IPS-18c (cell line): ENCODE results near the gene AFF1.

Source experiments
- H3K4me3 ChIP-seq: 2 replicates; pipeline ENCODE4 v1.7.0; 2013; ENCODE audit warnings: low read depth, mild to moderate bottlenecking, low read length, moderate library complexity; ENCODE audit not compliant: insufficient read depth
- H3K9me3 ChIP-seq: one replicate; pipeline ENCODE4 v1.6.1; 2013; ENCODE audit warnings: mild to moderate bottlenecking, low read length, moderate library complexity; ENCODE audit not compliant: control insufficient read depth, insufficient read depth

AFF1 gene

GRCh38 chr4:87049508-87049907 lies 114.7 kb downstream of the AFF1 start:
- Histone ChIP-seq H3K4me3 (no peak overlapping the region), H3K9me3 (no peaks in the 10 kb centered on the region)

GRCh38 chr4:87050596-87050995 lies 115.8 kb downstream of the AFF1 start:
- no peaks in the 10 kb centered on the region for H3K9me3 ChIP-seq

DNA sequence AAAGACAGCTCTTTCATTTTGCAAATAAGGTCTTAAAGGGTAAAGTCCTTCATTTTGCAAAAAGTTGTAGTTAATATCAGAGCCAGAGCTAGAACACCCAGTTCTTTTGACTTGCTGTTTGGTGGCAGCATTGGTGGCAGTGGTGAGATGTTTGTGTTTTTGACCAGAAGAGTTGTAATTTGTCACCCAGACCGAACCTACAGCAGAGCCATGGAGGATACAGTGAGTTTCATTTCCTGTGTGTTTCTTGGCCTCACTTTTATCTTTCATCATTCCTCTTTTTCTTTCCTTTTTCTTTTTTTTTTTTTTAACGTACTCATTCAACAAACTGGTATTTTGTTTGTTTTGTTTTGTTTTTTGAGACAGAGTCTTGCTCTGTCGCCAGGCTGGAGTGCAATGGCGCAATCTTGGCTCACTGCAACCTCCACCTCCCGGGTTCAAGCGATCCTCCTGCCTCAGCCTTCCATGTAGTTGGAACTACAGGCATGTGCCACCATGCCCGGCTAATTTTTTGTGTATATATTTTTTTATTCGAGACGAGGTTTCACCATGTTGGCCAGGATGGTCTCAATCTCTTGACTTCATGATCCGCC lies 116.4 kb downstream of the AFF1 start:
- Histone ChIP-seq H3K4me3 (no peak overlapping the region), H3K9me3 (no peaks in the 10 kb centered on the region)

More at GRCh38 chr4:87050596-87050995, 115.8 kb downstream of the AFF1 start:
- no peak overlapping the region for H3K4me3 ChIP-seq

DNA sequence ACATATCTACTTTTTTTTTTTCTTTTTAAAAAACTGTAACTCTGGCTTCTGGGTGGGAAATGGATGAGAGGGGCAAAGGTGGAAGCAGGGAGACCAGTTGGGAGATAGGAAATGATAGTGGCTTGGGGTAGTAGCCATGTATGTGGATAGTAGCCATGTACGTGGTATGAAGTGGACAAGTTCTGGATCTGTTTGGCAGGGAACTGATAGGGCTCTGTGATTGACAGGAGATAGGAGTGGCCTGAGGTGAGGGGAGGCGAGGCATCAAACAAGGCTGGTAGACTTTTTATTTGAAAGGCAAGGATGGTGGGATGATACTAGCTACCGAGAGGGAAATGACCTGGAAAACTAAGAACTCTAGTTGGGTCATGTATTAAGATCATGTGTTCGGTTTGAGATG lies 117.8 kb downstream of the AFF1 start:
- Histone ChIP-seq H3K9me3 (no peaks in the 10 kb centered on the region), H3K4me3 (no peak overlapping the region)

DNA sequence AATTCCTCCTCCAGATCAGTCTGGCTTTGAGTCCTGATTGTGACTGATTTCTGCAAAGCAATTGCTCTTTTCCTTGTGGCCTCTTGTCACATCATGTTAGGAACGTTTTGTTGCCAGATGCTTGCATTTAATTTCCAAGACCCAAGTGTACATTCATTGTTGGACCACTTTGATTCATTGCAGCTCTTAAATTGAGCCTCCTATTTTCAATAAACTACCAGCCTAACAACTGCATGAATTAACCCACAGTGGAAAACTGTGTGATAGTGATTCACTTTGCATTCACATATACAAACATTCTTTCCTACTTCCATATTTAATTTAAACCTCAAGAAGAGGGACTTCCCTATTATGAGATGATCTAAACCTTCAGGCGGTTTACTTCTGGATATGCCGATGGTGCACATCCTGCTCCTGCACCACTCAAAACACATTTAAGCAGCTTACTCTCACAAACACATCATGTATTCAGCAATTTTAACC lies 118.4 kb downstream of the AFF1 start:
- Histone ChIP-seq H3K4me3 (no peak overlapping the region), H3K9me3 (no peaks in the 10 kb centered on the region)

- no peaks in the 10 kb centered on the region for H3K9me3 ChIP-seq
- H3K4me3 ChIP-seq = no peak overlapping the region
Measured at GRCh38 chr4:87053802-87054767, 119.3 kb downstream of the AFF1 start.

DNA sequence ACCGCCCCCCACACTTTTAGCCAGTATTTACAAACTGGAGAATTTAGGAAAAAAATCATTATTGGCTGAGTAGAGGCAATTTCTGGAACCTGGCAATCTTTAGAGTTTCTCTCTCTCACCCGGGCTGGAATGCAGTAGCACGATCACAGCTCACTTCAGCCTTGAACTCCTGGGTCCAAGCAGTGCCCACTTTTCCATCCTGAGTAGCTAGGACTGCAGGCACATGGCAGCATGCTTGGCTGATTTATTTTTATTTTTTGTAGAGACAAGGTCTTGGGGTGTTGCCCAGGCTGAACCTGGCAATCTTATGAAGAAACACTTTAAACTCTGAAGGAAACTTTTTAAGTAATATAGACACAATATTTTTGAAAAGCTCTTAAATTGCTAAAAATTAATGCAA lies 120.1 kb downstream of the AFF1 start:
- no peaks in the 10 kb centered on the region for H3K9me3 ChIP-seq
- H3K4me3 ChIP-seq = no peak overlapping the region

- Histone ChIP-seq H3K9me3 (no peaks in the 10 kb centered on the region), H3K4me3 (no peak overlapping the region)
Measured at GRCh38 chr4:87055311-87055710, 120.5 kb downstream of the AFF1 start.

DNA sequence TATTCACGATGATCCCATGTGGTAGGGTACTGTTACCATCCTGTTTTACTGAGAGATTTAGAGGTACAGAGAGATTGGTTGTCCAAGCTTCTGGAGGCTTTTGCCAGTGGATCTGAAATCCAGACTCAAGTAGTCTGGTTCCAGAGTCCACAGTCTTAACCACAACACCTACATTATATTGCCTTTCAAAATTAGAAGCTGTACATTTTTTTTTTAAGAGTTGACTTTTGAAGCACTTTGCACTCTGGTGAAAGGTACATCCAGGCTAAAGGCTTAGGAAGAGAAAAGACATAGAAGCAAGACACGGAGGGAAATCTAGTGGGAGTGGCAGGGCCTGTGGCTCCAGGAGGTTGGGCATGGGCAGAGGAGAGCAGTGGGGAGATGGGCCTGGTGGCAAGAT lies 122.1 kb downstream of the AFF1 start:
- Histone ChIP-seq H3K9me3 (no peaks in the 10 kb centered on the region), H3K4me3 (no peak overlapping the region)

DNA sequence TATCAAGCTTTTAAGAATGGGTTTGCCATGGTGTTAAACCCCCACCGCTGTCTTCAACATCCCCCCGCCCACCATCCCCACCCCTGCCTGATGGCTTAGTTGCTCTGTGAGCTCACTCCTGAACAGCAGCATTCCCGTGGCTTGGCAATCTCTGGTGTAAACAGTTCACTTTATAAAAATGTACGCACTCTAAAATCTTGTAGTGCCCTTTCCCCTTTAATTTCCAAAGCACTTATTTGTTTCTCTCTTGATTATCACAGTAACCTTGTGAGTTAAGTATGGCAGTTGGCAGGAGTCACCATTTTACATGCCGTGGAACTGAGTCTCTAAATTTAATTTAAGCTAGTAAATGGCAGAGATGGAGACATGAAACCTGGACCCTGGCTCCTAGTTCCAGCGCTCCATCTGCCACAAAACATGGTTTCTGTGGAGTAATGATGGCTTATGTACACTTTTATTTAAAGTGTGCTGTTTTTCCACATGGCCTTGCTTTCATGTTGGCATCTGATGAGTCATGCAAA lies 123.1 kb downstream of the AFF1 start:
- Histone ChIP-seq H3K4me3 (no peak overlapping the region), H3K9me3 (no peaks in the 10 kb centered on the region)

- no peak overlapping the region for H3K4me3 ChIP-seq
- no peaks in the 10 kb centered on the region for H3K9me3 ChIP-seq
Measured at GRCh38 chr4:87058356-87059073, 123.7 kb downstream of the AFF1 start.

DNA sequence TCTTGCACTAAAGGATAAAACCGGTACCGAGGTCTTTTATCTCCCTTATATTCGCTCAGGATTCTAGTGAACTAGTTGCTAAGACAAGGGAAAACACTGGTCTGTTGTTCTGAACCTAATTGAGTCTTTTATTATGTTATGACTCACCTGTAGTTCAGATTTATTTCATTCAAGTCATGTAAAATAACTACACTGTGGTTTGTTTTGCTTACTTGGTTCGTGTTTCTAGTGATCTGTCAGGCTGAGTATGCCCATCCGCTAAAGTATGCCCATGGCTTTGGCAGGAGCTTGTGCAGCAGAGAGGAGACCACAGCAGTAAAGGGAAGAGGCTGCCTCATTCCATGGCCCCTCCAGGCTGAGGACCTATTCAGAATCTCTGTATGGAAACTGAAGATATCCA lies 126.1 kb downstream of the AFF1 start:
- H3K9me3 ChIP-seq = no peaks in the 10 kb centered on the region
- H3K4me3 ChIP-seq = no peak overlapping the region

DNA sequence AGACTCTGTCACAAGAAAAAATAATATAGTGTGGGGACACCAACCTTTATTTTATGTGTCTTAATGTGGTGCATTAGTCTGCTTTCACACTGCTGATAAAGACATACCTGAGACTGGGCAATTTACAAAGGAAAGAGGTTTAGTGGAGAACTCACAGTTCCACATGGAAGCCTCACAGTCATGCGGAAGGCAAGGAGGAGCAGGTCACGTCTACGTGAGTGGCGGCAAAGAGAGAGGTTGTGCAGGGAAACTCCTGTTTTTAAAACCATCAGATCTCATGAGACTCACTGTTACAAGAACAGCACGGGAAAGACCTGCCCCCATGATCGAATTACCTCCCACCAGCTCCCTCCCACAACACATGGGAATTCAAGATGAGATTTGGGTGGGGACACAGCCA lies 130.2 kb downstream of the AFF1 start:
- no peak overlapping the region for H3K4me3 ChIP-seq

GRCh38 chr4:87066403-87067123 lies 131.8 kb downstream of the AFF1 start:
- no peak overlapping the region for H3K4me3 ChIP-seq

More for the DNA sequence above, 130.2 kb downstream of the AFF1 start:
- no peaks in the 10 kb centered on the region for H3K9me3 ChIP-seq

DNA sequence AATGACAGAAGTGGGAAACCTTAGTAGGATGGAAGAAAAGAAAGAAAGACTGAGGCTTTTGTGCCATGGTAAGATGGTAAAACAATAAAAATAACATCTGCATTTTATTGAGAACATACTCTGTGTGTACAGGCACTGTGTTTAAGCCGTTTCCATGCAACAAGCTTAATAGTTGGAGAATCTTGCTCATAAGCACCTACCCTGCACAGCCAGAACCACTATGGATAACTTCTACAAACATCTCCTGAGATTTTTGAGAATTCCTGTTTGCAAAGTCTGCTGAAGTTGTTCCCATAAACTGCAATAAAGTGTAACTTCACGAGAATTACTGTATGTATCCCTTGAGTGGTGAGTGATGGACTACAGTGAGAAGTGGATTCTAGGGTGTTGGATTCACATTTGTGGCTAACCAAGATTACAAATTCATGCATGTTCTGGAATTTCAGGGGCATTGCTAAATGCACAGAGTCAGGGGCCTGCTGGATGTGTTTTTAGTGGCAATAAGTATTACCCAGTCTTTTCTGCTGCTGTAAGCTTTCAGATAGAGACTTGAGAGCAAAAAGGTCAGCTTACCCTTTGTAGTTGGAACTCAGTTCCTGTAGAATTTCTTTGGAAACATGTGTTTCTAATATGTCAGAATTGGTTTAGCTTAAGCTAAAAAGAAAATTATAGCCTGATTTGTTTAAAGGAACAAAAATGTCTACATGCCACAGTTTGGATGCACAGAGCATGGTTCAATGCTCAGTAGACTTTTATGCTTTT lies 132.5 kb downstream of the AFF1 start:
- no peak overlapping the region for H3K4me3 ChIP-seq

More at GRCh38 chr4:87066403-87067123, 131.8 kb downstream of the AFF1 start:
- H3K9me3 ChIP-seq = no peaks in the 10 kb centered on the region

GRCh38 chr4:87068583-87069021 lies 133.8 kb downstream of the AFF1 start:
- no peak overlapping the region for H3K4me3 ChIP-seq
- H3K9me3 ChIP-seq = no peaks in the 10 kb centered on the region

More for the DNA sequence above, 132.5 kb downstream of the AFF1 start:
- H3K9me3 ChIP-seq = no peaks in the 10 kb centered on the region
